Large intestine (tissue), 3 donors: ENCODE results near the gene ITGA2B. TPM values are rescaled to one million over a fixed set of nuclear protein-coding genes. Genes with fewer than 3 reads are reported as not detected.
A peak's percentile ranks its signal among the peaks of the same experiment; 100 is the strongest.
"Not testable (repeated sequence)": the region's sequence is repeated elsewhere in the genome, so short reads cannot be mapped to it uniquely, and the experiment has no call there.

ENCODE experiments used
- DNase-seq, 2 donors: peaks; one replicate each; pipeline versions ENCODE4 v3.0.0 to v3.0.0-alpha.2; 2013
- H3K27ac ChIP-seq: one replicate; pipeline ENCODE4 v1.5.1; 2013; ENCODE audit warnings: low read length
- H3K27me3 ChIP-seq: 2 replicates; pipeline ENCODE4 v1.6.1; 2013; ENCODE audit warnings: low read length; ENCODE audit not compliant: control insufficient read depth, insufficient read depth
- H3K36me3 ChIP-seq: 2 replicates; pipeline ENCODE4 v1.6.1; 2013; ENCODE audit warnings: low read length; ENCODE audit not compliant: control insufficient read depth, insufficient read depth
- H3K4me1 ChIP-seq: one replicate; pipeline ENCODE4 v1.6.1; 2013; ENCODE audit warnings: low read length; ENCODE audit not compliant: control insufficient read depth, insufficient read depth
- H3K4me3 ChIP-seq: one replicate; pipeline ENCODE4 v1.5.1; 2013; ENCODE audit warnings: low read length
- H3K9me3 ChIP-seq: one replicate; pipeline ENCODE4 v1.6.1; 2013; ENCODE audit warnings: mild to moderate bottlenecking, low read depth, low read length, moderate library complexity; ENCODE audit not compliant: control insufficient read depth
- WGBS: methylation state at CpG from one replicate; pipeline ENCODE4 v1.1.5; 2013; ENCODE audit warnings: low lambda C conversion rate; ENCODE audit not compliant: insufficient coverage; 5-methylcytosine and 5-hydroxymethylcytosine counted together
- polyA plus RNA-seq: library from polyadenylated mRNA; unstranded; fragments of 120-200 nt; gene quantifications from one replicate; pipeline ENCODE4 v1.2.1, GENCODE V29; 2013

Gene ITGA2B
- polyA plus RNA-seq, 1 donor = 1.1 TPM

DNA sequence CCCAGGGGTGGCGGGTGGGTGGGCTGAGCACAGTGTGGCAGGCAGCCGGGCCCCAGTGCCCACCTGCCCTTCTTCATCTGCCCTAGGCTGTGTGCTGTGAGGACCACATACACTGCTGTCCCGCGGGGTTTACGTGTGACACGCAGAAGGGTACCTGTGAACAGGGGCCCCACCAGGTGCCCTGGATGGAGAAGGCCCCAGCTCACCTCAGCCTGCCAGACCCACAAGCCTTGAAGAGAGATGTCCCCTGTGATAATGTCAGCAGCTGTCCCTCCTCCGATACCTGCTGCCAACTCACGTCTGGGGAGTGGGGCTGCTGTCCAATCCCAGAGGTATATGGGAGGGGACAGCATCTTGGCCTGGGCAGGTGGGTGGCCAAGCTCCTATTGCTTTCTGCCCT, 38.0 kb downstream of the ITGA2B start:
- Histone ChIP-seq H3K4me1 (peaks cover 2% of the 10 kb centered on the region), H3K36me3 (peaks cover 50% of the 10 kb centered on the region), H3K27ac (no peak overlapping the region), H3K4me3 (no peak overlapping the region), H3K9me3 (no peaks in the 10 kb centered on the region), H3K27me3 (no peaks in the 10 kb centered on the region)
- WGBS = no CpG with 5 or more reads among the region's 8 CpGs
- DNase-seq = no peak

GRCh38 chr17:44350733-44351226, 38.7 kb downstream of the ITGA2B start:
- H3K9me3 ChIP-seq = no peaks in the 10 kb centered on the region
- WGBS = no CpG with 5 or more reads among the region's 6 CpGs
- H3K36me3 ChIP-seq = peaks cover 50% of the 10 kb centered on the region
- H3K4me3 ChIP-seq = no peak overlapping the region
- H3K27me3 ChIP-seq = no peaks in the 10 kb centered on the region
- peaks cover 9% of the 10 kb centered on the region for H3K4me1 ChIP-seq
- H3K27ac ChIP-seq = no peak overlapping the region
- peak in 1 of 2 donors; percentile 47 for DNase-seq

DNA sequence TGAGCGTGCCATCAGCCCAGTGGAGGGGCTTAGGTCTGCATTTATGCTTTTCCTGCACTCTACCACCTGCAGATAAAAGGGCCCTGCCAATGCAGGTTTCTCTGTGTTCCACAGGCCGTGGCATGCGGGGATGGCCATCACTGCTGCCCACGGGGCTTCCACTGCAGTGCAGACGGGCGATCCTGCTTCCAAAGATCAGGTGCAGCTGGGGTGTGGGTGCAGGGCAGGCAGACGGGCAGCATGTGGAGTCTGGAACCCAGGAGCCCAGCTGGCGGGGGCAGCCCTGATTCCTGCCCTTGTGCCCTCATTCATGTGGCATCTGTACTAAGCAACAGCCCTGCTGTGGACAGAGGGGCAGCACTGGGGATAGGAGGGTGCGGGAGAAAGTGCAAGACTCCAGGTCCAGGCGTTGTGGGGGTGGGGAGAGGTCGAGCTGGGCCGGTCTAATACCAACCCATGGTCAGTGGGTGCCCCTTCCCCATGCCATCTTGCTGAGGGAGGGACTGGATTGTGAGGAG, 39.8 kb downstream of the ITGA2B start:
- Histone ChIP-seq H3K4me3 (no peak overlapping the region), H3K27ac (no peak overlapping the region), H3K36me3 (peaks cover 48% of the 10 kb centered on the region), H3K4me1 (peaks cover 11% of the 10 kb centered on the region), H3K9me3 (no peaks in the 10 kb centered on the region), H3K27me3 (no peaks in the 10 kb centered on the region)
- DNase-seq = no peak
- no CpG with 5 or more reads among the region's 12 CpGs for WGBS

- 100% methylated on average over 1 of the region's 6 CpGs for WGBS
- H3K27ac ChIP-seq = no peak overlapping the region
- H3K4me3 ChIP-seq = no peak overlapping the region
- H3K4me1 ChIP-seq = peaks cover 15% of the 10 kb centered on the region
- no peaks in the 10 kb centered on the region for H3K9me3 ChIP-seq
- H3K27me3 ChIP-seq = no peaks in the 10 kb centered on the region
- peaks cover 48% of the 10 kb centered on the region for H3K36me3 ChIP-seq
- DNase-seq = no peak
Observed at GRCh38 chr17:44348988-44349364, 40.5 kb downstream of the ITGA2B start.

GRCh38 chr17:44348234-44348987, 41.0 kb downstream of the ITGA2B start:
- peaks cover 15% of the 10 kb centered on the region for H3K4me1 ChIP-seq
- peaks cover 48% of the 10 kb centered on the region for H3K36me3 ChIP-seq

GRCh38 chr17:44347206-44348055, 42.0 kb downstream of the ITGA2B start:
- not testable (repeated sequence) for DNase-seq, H3K9me3 ChIP-seq, H3K4me3 ChIP-seq, H3K27ac ChIP-seq, H3K27me3 ChIP-seq
- 100% methylated on average over 1 of the region's 18 CpGs for WGBS
- Histone ChIP-seq H3K36me3 (peaks cover 42% of the 10 kb centered on the region), H3K4me1 (peaks cover 15% of the 10 kb centered on the region)

More at GRCh38 chr17:44348234-44348987, 41.0 kb downstream of the ITGA2B start:
- no peaks in the 10 kb centered on the region for H3K9me3 ChIP-seq
- no peak for DNase-seq
- 100% methylated on average over 3 of the region's 9 CpGs for WGBS
- no peak overlapping the region for H3K4me3 ChIP-seq
- no peaks in the 10 kb centered on the region for H3K27me3 ChIP-seq
- no peak overlapping the region for H3K27ac ChIP-seq

- peak overlapping the region; percentile 99 for H3K4me3 ChIP-seq
- WGBS = no CpG with 5 or more reads among the region's 13 CpGs
- no peaks in the 10 kb centered on the region for H3K9me3 ChIP-seq
- H3K36me3 ChIP-seq = peaks cover 31% of the 10 kb centered on the region
- DNase-seq = no peak
- H3K27me3 ChIP-seq = no peaks in the 10 kb centered on the region
- H3K4me1 ChIP-seq = peaks cover 18% of the 10 kb centered on the region
- peak overlapping the region; percentile 97 for H3K27ac ChIP-seq
Observed at GRCh38 chr17:44346064-44346844, 43.2 kb downstream of the ITGA2B start.

GRCh38 chr17:44345454-44346026, 43.9 kb downstream of the ITGA2B start:
- DNase-seq = peak in 1 of 2 donors; percentile 63
- Histone ChIP-seq H3K36me3 (peaks cover 23% of the 10 kb centered on the region), H3K9me3 (no peaks in the 10 kb centered on the region), H3K27me3 (no peaks in the 10 kb centered on the region), H3K4me3 (peak overlapping the region; percentile 99), H3K4me1 (peaks cover 23% of the 10 kb centered on the region), H3K27ac (peak overlapping the region; percentile 97)
- WGBS = no CpG with 5 or more reads among the region's 21 CpGs

DNA sequence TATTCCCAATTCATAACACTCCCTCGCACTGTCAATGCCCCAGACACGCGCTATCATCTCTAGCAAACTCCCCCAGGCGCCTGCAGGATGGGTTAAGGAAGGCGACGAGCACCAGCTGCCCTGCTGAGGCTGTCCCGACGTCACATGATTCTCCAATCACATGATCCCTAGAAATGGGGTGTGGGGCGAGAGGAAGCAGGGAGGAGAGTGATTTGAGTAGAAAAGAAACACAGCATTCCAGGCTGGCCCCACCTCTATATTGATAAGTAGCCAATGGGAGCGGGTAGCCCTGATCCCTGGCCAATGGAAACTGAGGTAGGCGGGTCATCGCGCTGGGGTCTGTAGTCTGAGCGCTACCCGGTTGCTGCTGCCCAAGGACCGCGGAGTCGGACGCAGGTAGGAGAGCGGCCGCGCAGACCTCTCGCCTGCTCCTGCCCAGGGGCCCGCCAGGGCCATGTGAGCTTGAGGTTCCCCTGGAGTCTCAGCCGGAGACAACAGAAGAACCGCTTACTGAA, 44.5 kb downstream of the ITGA2B start, which contains the start of gene GRN:
GRN (plus strand) TSS at position 364 of the 515 bp plus-strand sequence. CDS start 3,863 bp downstream, outside the sequence.
- peak within 1 kb of the TSS; percentile 99 for H3K4me3 ChIP-seq

More for the DNA sequence above, 44.5 kb downstream of the ITGA2B start, which contains the start of gene GRN:
- peaks cover 19% of the 10 kb centered on the region for H3K36me3 ChIP-seq
- peak within 1 kb of the TSS; percentile 97 for H3K27ac ChIP-seq
- WGBS = no CpG with 5 or more reads among the region's 26 CpGs
- no peaks in the 10 kb centered on the region for H3K27me3 ChIP-seq
- no peaks in the 10 kb centered on the region for H3K9me3 ChIP-seq
- peaks cover 27% of the 10 kb centered on the region for H3K4me1 ChIP-seq
- DNase-seq = peak; percentile 99
